ENCODE results near the gene RUFY4. TPM values are rescaled to one million over a fixed set of nuclear protein-coding genes. Genes with fewer than 3 reads are reported as not detected.
A peak's percentile ranks its signal among the peaks of the same experiment; 100 is the strongest.

Gene RUFY4
- total RNA-seq, 1 experiment from 2014 or later: 0.66 TPM

GRCh38 chr2:218128781-218129457 is 59.9 kb downstream of the RUFY4 start:
- H3K27ac ChIP-seq (ENCODE audit: insufficient read length, low read depth, low read length): no peak overlapping the region
- no peak overlapping the region for H3K23ac ChIP-seq (ENCODE audit: insufficient read length, low read depth, low read length)

More at GRCh38 chr2:218128781-218129457, 59.9 kb downstream of the RUFY4 start:
- Mint-ChIP-seq H3K9me3 (no peaks in the 10 kb centered on the region; a peak in 1 of 5 replicates), H3K4me3 (no peak overlapping the region), H3K27ac (peak overlapping the region in 1 of 3 experiments; percentile 19; a peak in 1 of 7 replicates), H3K27me3 (ENCODE audit: low read depth) (peaks cover 6% of the 10 kb centered on the region), H3K36me3 (ENCODE audit: insufficient read depth in 1 of 3, low read depth in 3 of 3) (no peaks in the 10 kb centered on the region), H3K4me1 (peaks cover 22 to 25% of the 10 kb centered on the region in 2 experiments)
- Histone ChIP-seq H4K91ac (ENCODE audit: insufficient read length, low read depth, low read length) (no peak overlapping the region), H3K79me2 (ENCODE audit: insufficient read depth, low read length) (no peaks in the 10 kb centered on the region), H3K9me3 (ENCODE audit: control insufficient read depth, low read depth, low read length) (no peaks in the 10 kb centered on the region), H3K4me1 (ENCODE audit: insufficient read depth, low read length) (peaks cover 3% of the 10 kb centered on the region), H4K20me1 (ENCODE audit: control insufficient read depth, insufficient read depth, insufficient read length) (no peaks in the 10 kb centered on the region), H3K18ac (ENCODE audit: insufficient read length, low read depth, low read length) (no peak overlapping the region), H3K4me2 (ENCODE audit: insufficient read depth, insufficient read length, low read length) (no peak overlapping the region), H3K14ac (ENCODE audit: insufficient read depth, low read length) (no peak overlapping the region), H2BK20ac (ENCODE audit: low read depth, low read length, poor library complexity, severe bottlenecking) (no peak overlapping the region), H2BK12ac (ENCODE audit: insufficient read length, low read depth, low read length) (no peak overlapping the region), H2AK5ac (ENCODE audit: insufficient read length, low read length) (no peak overlapping the region), H4K8ac (replicated peaks; ENCODE audit: insufficient read length, low read depth, low read length) (no peak overlapping the region), H2BK5ac (ENCODE audit: insufficient read length, low read length) (no peak overlapping the region), H3K79me1 (ENCODE audit: insufficient read depth, low read depth, low read length, poor library complexity, severe bottlenecking) (no peaks in the 10 kb centered on the region), H3K23me2 (ENCODE audit: insufficient read length, low read depth, low read length, poor library complexity, severe bottlenecking) (no peaks in the 10 kb centered on the region), H3K56ac (ENCODE audit: insufficient read length, low read depth, low read length) (no peak overlapping the region), H3K27me3 (ENCODE audit: insufficient read depth, low read length) (no peaks in the 10 kb centered on the region), H2AFZ (ENCODE audit: low read length) (no peak overlapping the region), H4K5ac (ENCODE audit: insufficient read length, low read depth, low read length) (no peak overlapping the region), H3T11ph (ENCODE audit: low read length) (no peak overlapping the region), H3K4ac (ENCODE audit: low read depth, low read length) (no peak overlapping the region), H2BK120ac (ENCODE audit: low read depth, low read length, poor library complexity, severe bottlenecking) (no peak overlapping the region), H3K9ac (ENCODE audit: extremely low read depth, insufficient read length, low read length) (no peak overlapping the region), H2BK15ac (ENCODE audit: low read depth, low read length) (no peak overlapping the region)
- TF ChIP-seq CTCF (conservative IDR thresholded peaks at IDR 0.05): no peak
- DNase-seq: no peak
- WGBS (ENCODE audit: extremely low coverage, insufficient read length, low lambda C conversion rate): no CpG with 5 or more reads among the region's 6 CpGs

All from H9 (cell line).